ENCODE data around the gene LRTM1. TPM values are rescaled to one million over a fixed set of nuclear protein-coding genes. Genes with fewer than 3 reads are reported as not detected.

LRTM1 gene
- polyA plus RNA-seq, 2 of the 4 experiments (the other 2 are of a cell fraction) = not detected

DNA sequence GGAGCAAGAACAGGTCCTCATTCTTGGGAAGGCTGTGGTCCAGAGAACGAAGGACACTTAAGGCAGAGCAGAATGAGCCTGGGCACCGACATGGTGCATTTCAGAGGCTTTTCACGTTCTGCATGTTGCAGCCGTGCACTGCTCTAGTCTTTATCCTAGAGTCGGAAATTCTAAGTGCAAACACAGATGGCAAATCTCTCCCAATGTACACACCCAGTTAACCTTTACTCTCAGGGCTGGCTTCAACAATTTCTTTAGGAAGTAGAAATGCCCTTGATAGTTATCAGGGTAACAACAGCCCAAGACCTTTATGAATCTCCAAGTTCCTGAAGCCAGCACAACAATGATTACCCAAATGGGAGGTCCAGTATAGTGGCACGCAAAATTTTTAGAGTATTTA is 39.1 kb upstream of the LRTM1 start:
- DNase-seq (ENCODE audit: low read depth in 1 of 2, low spot score in 1 of 2) (no peak), FAIRE-seq (no peak), ATAC-seq (no peak)
- H3K27ac ChIP-seq = no peak overlapping the region
- no peak for TF ChIP-seq KDM1A (IDR thresholded peaks at IDR 0.05; ENCODE audit: low read depth)
- TF ChIP-seq NPAS2 (CRISPR knock-in tag; IDR thresholded peaks at IDR 0.05; ENCODE audit: borderline replicate concordance) = no peak
- TF ChIP-seq MAZ (IDR thresholded peaks at IDR 0.05; ENCODE audit: borderline replicate concordance, low read depth, low read length) = no peak
- TF ChIP-seq MAX (IDR thresholded peaks at IDR 0.05) = no peak
- TF ChIP-seq EHF (CRISPR knock-in tag; IDR thresholded peaks at IDR 0.05) = no peak
- TF ChIP-seq, protein P1, sequence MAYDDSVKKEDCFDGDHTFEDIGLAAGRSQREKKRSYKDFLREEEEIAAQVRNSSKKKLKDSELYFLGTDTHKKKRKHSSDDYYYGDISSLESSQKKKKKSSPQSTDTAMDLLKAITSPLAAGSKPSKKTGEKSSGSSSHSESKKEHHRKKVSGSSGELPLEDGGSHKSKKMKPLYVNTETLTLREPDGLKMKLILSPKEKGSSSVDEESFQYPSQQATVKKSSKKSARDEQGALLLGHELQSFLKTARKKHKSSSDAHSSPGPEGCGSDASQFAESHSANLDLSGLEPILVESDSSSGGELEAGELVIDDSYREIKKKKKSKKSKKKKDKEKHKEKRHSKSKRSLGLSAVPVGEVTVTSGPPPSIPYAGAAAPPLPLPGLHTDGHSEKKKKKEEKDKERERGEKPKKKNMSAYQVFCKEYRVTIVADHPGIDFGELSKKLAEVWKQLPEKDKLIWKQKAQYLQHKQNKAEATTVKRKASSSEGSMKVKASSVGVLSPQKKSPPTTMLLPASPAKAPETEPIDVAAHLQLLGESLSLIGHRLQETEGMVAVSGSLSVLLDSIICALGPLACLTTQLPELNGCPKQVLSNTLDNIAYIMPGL (CRISPR knock-in tag; IDR thresholded peaks at IDR 0.05; ENCODE audit: borderline replicate concordance) = no peak
- TF ChIP-seq RFX5 (IDR thresholded peaks at IDR 0.05) = no peak
- TF ChIP-seq RARB (CRISPR knock-in tag; IDR thresholded peaks at IDR 0.05) = no peak
- TF ChIP-seq FOSL2 (IDR thresholded peaks at IDR 0.05) = no peak
- TF ChIP-seq FOSL2 (CRISPR knock-in tag; IDR thresholded peaks at IDR 0.05) = no peak
- TF ChIP-seq NFE2L2 (conservative IDR thresholded peaks at IDR 0.05; ENCODE audit: low read length) = no peak
- TF ChIP-seq ESRRA (IDR thresholded peaks at IDR 0.05; ENCODE audit: borderline replicate concordance, low read length) = no peak
- no peak for TF ChIP-seq ZFP36 (IDR thresholded peaks at IDR 0.05; ENCODE audit: borderline replicate concordance, partially characterized antibody)
- TF ChIP-seq KDM5A (IDR thresholded peaks at IDR 0.05) = no peak
- TF ChIP-seq JUNB (IDR thresholded peaks at IDR 0.05) = no peak
- TF ChIP-seq CHD4 (IDR thresholded peaks at IDR 0.05; ENCODE audit: borderline replicate concordance) = no peak
- TF ChIP-seq FOSB (CRISPR knock-in tag; IDR thresholded peaks at IDR 0.05) = no peak
- no peak for TF ChIP-seq HOXB5 (CRISPR knock-in tag; IDR thresholded peaks at IDR 0.05)
- no peaks in the 10 kb centered on the region for H3K9me3 ChIP-seq
- ChIA-PET POLR2A (no interaction called here), CTCF (no interaction called here)
- no peak overlapping the region for H3K4me2 ChIP-seq
- no peaks in the 10 kb centered on the region for H3K4me1 ChIP-seq
- H3K4me3 ChIP-seq = no peak overlapping the region
- WGBS (ENCODE audit: missing lambda C conversion rate) = 19% methylated on average over 6 of the region's 6 CpGs

DNA sequence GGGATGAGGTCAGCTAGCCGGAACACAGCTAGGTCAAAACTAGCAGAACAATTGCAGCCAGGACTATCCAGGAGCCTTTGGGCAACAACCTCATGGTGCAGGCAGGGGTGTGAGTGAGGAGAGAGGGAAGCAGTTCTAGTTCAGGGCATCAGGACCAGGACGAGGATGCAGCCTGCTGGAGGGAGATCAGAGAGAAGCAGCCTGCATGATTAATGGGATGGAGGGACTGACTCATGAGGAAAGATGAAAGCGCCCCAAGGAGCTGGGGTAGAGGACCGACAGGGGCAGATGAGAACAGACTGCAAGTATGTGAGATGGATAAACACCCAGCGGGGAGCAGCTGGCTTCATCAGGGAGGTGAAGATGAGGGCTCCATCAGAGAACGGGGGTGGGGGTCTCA is 37.9 kb upstream of the LRTM1 start:
- POLR2A ChIA-PET = no interaction called here
- H3K4me3 ChIP-seq = no peak overlapping the region
- H3K4me1 ChIP-seq = no peaks in the 10 kb centered on the region
- DNase-seq (ENCODE audit: low read depth in 1 of 2, low spot score in 1 of 2) (no peak), FAIRE-seq (no peak), ATAC-seq (no peak; a peak in 1 of 6 replicates)
- CTCF ChIA-PET = no interaction called here
- no peak overlapping the region for H3K27ac ChIP-seq
- TF ChIP-seq CBX8 (IDR thresholded peaks at IDR 0.05) (no peak), HEYL (CRISPR knock-in tag; IDR thresholded peaks at IDR 0.05) (no peak), GATA3 (IDR thresholded peaks at IDR 0.05; ENCODE audit: borderline replicate concordance) (no peak), HOXA7 (CRISPR knock-in tag; IDR thresholded peaks at IDR 0.05) (no peak), FOSL2 (IDR thresholded peaks at IDR 0.05) (no peak), FOSL2 (CRISPR knock-in tag; IDR thresholded peaks at IDR 0.05) (no peak), EHMT2 (IDR thresholded peaks at IDR 0.05; ENCODE audit: low read depth) (no peak), ZNF302 (CRISPR knock-in tag; IDR thresholded peaks at IDR 0.05) (no peak), RNF2 (IDR thresholded peaks at IDR 0.05; ENCODE audit: borderline replicate concordance, low read depth) (no peak), JUN (IDR thresholded peaks at IDR 0.05) (no peak), ESRRA (IDR thresholded peaks at IDR 0.05; ENCODE audit: borderline replicate concordance, low read length) (no peak), KDM1A (IDR thresholded peaks at IDR 0.05; ENCODE audit: low read depth) (no peak), HDAC2 (IDR thresholded peaks at IDR 0.05) (no peak)
- no peaks in the 10 kb centered on the region for H3K9me3 ChIP-seq
- H3K4me2 ChIP-seq = no peak overlapping the region
- WGBS (ENCODE audit: missing lambda C conversion rate) = 14% methylated on average over 6 of the region's 6 CpGs

DNA sequence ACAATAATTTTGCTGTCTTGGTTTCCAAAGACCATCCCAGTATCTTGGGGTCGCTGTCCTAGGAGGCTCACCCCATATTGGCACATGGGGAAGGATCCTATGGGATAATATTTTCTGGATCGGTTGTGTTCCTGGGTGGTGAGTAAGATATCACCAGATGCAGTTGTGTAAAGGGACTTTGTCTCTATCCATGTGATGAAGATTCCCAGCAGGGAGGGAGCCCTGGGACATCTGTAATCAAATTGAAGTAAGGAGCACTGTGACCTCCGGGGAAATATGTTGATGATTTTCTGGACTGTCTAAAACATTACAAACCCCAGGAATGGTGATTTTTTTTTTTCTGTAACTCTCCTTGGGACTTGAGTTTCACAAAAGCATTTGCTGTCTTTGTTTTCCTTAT is 36.2 kb upstream of the LRTM1 start:
- FAIRE-seq (no peak), ATAC-seq (no peak), DNase-seq (ENCODE audit: low read depth in 1 of 2, low spot score in 1 of 2) (no peak)
- Histone ChIP-seq H3K4me1 (no peaks in the 10 kb centered on the region), H3K4me2 (no peak overlapping the region), H3K27ac (no peak overlapping the region), H3K9me3 (no peaks in the 10 kb centered on the region), H3K4me3 (no peak overlapping the region)
- 11% methylated on average over 3 of the region's 3 CpGs for WGBS (ENCODE audit: missing lambda C conversion rate)
- no peak for TF ChIP-seq MYC (IDR thresholded peaks at IDR 0.05; ENCODE audit: borderline replicate concordance, low read length)
- no peak for TF ChIP-seq ZNF302 (CRISPR knock-in tag; IDR thresholded peaks at IDR 0.05)
- TF ChIP-seq PBX3 (IDR thresholded peaks at IDR 0.05) = no peak
- TF ChIP-seq TFCP2L1 (CRISPR knock-in tag; IDR thresholded peaks at IDR 0.05) = no peak
- TF ChIP-seq NFE2L2 (conservative IDR thresholded peaks at IDR 0.05; ENCODE audit: low read length) = no peak
- TF ChIP-seq BCL3 (IDR thresholded peaks at IDR 0.05) = no peak
- TF ChIP-seq RFX5 (IDR thresholded peaks at IDR 0.05) = no peak
- no peak for TF ChIP-seq POLR2A (IDR thresholded peaks at IDR 0.05; ENCODE audit: low read length)
- no peak for TF ChIP-seq JUNB (IDR thresholded peaks at IDR 0.05)
- TF ChIP-seq RCOR1 (IDR thresholded peaks at IDR 0.05; ENCODE audit: low read depth, low read length) = no peak
- no peak for TF ChIP-seq FOSL2 (IDR thresholded peaks at IDR 0.05)
- no peak for TF ChIP-seq FOSL2 (CRISPR knock-in tag; IDR thresholded peaks at IDR 0.05)
- no peak for TF ChIP-seq HOXB5 (CRISPR knock-in tag; IDR thresholded peaks at IDR 0.05)
- no peak for TF ChIP-seq MAFK (IDR thresholded peaks at IDR 0.05; ENCODE audit: partially characterized antibody)
- TF ChIP-seq GATA3 (IDR thresholded peaks at IDR 0.05; ENCODE audit: borderline replicate concordance) = no peak
- TF ChIP-seq HDAC2 (IDR thresholded peaks at IDR 0.05) = no peak
- TF ChIP-seq ZFP36 (IDR thresholded peaks at IDR 0.05; ENCODE audit: borderline replicate concordance, partially characterized antibody) = no peak
- ChIA-PET POLR2A (no interaction called here), CTCF (no interaction called here)

All from A549 (cell line).